HT1080 (cell line): ENCODE data around the gene GTPBP1. TPM values are rescaled to one million over a fixed set of nuclear protein-coding genes. Genes with fewer than 3 reads are reported as not detected.

Experiments used
- DNase-seq: peaks from one replicate; pipeline ENCODE4 v3.0.0-alpha.2; 2015; ENCODE audit warnings: low read depth
- total RNA-seq: library from RNA; depleted of rRNA; stranded (reverse); fragments of >200 nt; shearing (Covaris generic); gene quantifications from 2 replicates; pipeline ENCODE4 v1.2.3, GENCODE V29; 2014

Gene GTPBP1
- total RNA-seq, 1 experiment from 2014 or later = 28.8 TPM

DNA sequence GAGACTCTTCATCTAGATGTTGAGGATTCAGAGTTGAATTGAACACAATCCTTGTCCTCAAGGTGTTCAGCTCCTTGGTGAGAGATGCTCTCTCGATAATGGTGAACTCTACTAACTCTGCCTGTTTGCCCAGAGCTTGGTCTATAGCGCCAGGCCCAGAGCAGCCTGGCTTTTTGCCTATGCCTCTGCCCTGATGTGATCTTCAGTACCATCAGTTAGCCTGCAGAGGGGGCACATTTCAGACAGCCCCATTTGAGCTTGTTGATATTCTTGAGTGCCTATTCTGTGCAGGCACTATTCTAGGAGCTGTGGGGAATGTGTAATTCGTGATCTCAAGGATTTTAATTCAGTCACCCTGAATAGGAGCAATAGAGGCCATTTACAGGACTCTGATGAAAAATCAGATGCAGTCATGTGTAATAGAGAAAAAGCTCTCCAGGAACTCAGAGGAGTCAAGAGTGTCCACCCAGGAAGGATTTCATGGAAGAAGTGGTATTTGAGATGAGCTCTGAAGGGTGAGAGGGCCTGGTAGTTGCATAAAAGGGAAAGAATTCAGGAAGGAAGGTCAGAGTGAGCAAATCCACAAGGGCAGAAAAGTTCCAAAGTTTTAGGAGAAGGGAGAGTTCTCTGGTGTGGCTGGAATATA is 19.3 kb downstream of the GTPBP1 start:
- peak; percentile 41 for DNase-seq

DNA sequence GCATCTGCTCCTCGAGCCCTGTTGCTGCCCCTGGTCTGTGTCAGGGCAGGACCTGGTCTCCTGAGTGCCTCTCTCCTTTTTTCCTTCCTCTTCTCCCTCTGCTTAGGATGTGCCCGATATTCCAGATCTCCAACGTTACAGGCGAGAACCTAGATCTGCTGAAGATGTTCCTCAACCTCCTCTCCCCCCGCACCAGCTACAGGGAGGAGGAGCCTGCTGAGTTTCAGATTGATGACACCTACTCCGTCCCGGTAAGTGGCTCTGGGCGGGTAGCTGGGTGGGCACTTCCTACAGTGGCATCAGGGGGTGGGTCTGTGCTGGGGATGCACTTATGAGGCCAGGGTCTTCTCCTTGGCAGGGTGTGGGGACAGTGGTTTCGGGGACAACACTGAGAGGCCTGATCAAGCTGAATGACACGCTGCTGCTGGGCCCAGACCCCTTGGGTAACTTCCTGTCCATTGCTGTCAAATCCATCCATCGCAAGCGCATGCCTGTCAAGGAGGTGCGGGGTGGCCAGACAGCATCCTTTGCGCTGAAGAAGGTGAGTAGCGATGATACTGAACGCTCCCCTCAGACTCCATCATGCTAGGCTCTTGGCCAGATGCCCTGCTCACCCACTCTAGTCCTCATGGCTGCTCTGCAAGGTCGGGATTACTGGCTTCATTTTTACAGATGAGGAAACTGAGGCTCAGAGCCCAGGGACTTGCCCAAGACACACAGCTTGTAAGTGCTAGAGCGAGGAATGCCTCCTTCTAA is 20.3 kb downstream of the GTPBP1 start:
- DNase-seq = no peak

DNA sequence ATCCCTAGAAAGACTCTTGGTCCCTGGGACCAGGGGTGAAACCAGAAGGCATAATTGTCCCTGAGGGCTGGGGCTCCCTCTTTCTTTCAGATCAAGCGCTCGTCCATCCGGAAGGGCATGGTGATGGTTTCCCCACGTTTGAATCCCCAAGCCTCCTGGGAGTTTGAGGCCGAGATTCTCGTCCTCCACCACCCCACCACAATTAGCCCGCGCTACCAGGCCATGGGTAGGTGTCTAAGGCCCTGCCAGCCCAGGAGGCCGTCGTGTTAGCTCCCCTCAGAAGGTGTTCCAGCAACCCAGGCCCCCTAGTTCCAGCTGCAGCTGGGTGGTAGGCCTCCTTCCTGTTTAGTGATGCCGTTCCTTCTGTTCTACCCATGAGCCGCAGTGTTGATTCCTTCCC is 21.4 kb downstream of the GTPBP1 start:
- DNase-seq = no peak

DNA sequence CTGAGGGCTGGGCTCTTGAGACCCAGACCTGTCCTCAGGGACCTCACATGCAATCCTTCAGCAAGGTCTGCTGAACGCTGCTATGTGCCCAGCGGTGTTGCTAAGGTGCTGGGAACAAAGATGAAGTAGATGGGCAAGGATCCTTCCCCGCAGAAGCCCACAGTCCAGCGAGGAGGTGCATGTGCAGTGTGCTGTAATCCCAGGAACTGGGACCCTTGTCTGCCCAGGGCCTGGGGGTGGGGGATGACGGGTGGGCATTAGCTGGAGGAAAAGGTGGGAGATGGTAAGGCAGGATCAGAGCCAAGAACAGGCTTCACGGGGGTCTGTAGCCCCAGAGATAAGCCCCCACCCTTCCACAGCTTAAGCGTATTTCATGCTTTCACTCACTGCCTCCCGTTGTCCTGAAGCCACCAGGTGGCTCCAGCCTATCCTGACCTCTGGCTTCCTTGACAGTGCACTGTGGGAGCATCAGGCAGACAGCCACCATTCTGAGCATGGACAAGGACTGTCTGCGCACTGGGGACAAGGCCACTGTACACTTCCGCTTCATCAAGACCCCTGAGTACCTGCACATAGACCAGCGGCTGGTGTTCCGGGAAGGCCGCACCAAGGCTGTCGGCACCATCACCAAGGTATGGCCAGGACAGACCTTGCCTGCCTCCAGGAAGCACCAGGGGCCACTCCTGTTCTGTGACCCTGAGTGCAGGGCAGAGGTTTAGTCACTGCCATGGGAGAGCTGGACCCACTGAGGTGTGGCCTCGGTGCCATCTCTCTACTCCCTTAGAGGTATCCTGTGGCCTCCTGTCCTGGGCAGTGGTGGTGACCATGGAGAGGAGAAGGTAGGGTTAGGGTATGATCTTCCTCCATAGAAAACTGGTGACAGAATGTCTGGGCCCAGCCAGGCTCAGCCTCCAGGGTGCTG is 22.0 kb downstream of the GTPBP1 start:
- DNase-seq = no peak

DNA sequence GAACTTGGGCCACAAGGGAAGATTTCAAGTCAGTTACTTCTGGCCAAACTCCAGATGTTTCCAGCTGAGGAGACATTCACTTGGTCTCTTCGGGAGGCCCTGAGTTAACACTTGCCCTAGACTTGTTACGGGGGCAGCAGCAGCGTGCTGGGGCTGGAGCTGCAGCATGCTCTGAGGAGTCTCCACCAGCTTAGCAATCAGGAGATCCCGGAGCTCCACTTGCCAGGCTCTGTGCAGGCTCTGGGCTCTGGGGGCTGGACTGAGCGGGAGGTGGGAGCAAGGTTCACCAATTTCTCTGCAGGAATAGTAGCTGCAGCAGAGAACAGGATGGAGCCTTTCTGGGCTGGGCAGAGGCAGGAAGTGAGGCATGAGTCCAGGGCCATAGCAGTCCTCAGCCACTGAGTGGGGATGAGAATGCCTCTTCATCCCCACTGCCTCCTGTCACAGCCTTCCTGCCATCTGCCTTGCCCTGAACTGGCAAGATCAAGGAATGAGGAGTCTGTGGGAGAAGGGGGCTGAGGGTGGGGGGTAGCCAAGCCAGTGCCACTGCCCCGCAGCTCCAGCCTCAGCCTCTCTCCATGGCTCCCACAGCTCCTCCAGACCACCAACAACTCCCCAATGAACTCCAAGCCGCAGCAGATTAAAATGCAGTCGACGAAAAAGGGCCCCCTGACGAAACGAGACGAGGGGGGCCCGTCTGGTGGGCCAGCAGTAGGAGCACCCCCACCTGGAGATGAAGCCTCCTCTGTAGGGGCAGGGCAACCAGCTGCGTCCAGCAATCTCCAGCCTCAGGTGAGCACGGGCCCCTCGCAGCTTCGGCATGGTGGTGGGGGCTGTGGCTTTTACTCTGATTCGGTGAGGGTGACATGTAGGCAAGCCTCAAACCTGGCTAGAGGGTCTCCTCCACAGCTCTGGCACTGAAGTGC is 23.4 kb downstream of the GTPBP1 start:
- DNase-seq = peak; percentile 28

DNA sequence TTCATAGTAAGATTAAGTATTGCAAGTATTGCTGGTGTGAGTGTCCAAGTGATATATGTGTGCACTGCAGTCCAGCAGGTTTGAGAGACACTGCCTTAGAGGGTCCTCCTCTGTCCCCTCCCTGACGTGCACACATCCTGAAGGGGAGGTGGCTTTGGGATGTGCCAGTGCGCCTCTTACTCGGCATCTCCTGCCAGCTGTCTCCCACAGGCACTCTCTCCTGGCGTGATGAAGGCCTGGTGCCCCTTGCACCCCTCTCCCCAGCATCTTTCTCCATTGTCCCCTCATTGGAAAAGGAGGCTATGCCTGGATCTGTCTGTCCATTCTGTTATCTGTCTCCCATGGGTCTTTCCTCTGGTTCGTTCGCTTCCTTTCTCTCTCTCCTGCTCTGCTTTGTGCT is 24.2 kb downstream of the GTPBP1 start:
- DNase-seq = no peak

DNA sequence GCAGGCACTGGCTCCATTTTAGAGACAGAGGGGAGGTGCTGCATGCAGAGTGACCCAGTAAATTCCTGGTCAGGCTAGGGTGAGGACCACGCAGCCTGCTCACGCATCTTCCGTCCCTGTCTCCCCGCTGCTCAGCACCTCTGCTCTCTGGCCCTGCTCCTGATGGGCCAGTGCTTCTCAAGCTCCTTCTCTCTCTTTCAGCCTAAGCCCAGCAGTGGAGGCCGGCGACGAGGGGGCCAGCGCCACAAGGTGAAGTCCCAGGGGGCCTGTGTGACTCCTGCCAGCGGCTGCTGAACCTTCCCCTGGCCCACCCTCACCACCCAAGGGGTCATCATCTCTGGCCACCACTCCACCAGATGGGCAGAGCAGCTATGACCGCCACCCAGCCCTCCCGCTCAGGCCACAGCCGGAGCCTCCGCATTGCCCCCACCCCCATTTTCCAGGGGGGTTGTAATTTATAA is 24.7 kb downstream of the GTPBP1 start:
- DNase-seq = no peak

DNA sequence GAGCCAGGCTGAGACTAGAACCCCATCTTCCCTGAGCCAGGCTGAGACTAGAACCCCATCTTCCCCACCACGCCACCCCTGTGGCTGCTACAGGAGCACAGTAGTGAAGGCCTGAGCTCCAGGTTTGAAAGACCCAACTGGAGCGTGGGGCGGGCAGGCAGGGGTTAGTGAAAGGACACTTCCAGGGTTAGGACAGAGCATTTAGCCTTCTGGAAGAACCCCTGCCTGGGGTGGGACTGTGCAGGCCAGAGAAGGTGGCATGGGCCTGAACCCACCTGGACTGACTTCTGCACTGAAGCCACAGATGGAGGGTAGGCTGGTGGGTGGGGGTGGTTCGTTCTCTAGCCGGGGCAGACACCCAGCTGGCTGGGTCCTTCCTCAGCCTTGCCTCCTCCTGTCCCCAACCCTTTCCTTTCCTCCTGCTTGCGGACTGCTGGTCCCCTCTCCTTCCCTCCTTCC is 26.0 kb downstream of the GTPBP1 start:
- DNase-seq = no peak

DNA sequence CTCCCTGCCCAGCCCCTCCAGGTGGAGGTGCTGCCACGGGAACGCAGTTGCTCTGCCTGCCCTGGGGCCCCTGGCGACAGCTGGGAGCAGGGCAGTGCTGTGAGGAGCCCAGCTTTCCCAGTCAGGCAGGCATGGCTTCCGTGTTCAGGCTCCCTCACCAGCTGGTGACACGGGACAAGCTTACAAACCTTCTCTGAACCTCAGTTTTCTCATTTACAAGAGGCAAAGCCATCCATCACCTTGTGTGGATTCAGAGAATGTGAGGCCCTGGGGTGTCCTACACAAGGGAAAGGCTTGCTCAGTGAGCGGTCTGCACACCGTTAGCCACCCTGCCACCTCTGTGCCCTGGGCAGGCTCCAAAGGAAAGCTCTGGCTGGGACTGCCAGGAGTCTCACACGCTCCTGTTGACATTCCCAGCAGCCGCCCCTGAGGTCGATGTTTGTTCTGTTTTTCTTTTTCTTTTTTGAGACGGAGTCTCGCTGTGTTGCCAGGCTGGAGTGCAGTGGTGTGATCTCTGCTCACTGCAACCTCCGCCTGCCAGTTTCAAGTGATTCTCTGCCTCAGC is 26.6 kb downstream of the GTPBP1 start:
- DNase-seq = no peak

DNA sequence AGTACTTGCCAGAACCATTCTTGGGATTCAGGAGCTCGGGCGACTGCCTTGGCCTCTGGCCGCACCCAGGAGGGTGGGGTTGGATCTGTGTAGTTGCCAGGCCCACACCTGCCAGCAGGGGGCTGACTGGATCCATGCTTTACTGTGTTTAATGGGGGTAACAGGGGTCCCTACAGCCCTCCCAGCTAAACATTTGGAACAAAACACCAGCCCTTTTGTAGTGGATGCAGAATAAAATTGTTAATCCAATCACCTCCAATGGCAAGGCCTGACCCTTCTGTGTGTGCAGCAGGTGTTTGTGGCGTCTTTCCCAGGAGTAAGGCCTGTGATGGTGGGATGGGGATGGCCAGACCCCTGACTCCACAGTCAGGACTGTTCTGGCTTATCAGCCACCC is 27.6 kb downstream of the GTPBP1 start:
- no peak for DNase-seq

DNA sequence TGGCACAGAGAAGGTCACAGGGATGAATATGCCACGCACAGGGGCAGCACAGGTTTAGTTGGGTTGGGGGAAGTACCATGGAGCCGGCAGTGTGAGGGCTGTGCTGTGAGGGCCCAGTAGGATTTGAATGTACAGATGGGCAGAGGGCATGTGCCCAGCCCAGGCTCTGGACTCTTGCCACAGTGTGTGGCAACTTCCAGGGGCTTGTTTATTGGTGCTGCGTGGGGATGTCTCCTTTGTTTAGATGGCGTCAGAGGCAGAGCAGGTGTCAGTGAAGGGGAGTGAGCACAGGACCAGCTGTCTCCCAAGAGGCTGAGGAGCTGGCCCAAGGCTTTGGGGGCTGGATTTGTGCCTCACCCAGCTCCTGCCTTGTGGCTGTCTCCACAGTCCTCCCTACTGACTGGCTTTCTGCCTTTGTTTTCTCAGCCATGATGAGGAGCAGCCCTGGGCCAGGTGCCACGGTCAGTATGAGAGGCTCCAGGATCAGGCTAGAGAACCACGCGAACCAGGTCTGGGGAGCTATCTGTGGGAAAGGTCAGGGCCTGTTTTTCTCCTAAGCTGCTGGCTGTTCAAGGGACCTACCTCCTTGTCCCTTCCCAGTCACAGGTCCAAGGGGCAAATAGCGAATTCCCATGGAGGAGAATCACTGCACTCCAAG is 28.1 kb downstream of the GTPBP1 start:
- no peak for DNase-seq

DNA sequence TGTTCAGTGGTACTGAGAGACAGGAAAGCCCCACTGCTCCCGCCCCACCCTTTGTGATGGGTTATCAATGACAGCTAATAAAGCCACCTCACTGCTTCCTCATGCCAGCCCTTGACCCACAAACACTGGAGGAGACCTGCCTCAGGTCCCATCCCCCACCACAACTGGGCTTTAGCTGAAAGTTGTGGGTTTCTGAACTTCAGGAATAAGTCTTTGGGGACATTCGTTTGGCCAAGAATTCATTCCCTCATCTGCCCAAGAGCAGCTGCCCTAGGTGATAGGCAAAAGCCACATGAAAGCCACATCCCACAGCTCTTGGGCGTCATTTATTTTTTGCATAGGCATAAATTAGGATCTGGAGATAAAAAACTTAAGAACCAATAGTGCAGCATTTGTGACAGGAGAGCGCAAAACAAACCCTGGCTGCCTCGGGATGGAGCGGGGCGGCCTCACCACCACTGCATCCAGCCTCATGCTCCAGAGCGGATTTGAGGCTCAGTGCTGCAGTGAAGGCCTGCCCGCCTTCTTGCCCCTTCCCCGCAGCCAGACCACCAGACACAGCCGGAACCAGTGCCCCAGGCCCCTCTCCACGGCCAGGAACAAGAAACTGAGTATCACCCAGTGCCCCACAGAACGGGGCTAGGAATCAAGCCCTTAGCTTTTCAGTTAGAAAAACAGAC is 28.8 kb downstream of the GTPBP1 start:
- DNase-seq = no peak

DNA sequence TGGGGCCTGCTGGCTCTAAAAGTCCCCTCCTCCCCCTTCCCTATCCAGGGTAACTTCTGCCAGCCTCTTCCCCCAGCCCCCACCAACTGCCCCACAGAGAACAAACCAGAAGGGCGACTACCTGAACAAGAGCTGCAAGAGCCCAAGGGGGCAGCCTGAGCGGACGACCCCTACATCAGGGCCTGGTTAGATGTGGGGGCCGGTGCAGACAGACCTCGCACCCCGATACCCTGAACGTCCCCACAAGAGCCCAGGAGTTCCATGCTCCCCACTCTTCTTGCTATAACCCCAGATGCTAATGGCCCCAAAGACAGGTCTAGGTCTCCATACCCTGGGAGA is 29.4 kb downstream of the GTPBP1 start:
- no peak for DNase-seq

DNA sequence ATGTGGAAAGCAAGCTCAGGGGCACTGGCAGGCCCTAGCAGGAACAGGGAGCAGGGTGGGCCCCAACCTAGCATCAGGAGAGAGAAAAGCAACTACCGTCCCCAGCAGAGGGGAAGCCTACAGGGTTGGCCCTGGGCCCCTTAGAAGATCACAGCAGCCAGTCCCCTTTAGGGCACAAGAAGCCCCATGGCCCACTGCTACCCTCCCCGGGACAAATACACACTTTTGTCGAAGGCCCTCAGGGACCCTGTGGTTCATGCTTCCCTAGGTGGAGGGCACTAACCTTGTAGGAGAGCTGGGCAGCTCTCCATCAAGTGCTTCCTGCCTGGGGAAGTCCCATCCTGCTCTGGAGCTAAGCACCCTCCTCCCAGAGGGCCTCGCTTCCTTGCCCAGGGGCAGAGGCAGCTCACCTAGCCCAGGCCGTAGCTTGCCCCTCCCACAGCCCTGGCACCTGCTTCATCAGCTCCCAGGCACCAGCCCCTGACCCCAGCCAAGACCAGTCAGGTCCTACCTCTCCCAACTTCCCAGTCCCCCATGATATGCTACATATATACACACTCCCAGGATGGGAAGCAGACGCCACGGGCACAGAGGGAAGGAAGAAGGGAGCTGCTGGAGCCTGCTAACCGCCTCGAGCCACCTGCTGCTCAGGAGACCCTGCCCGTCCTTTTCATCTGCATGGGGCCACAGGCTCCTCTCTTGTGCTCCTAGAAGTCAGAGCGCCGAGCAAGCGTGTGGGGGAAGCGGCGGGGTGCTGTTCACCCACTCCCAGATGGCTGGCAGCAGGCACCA is 29.9 kb downstream of the GTPBP1 start:
- DNase-seq = no peak

DNA sequence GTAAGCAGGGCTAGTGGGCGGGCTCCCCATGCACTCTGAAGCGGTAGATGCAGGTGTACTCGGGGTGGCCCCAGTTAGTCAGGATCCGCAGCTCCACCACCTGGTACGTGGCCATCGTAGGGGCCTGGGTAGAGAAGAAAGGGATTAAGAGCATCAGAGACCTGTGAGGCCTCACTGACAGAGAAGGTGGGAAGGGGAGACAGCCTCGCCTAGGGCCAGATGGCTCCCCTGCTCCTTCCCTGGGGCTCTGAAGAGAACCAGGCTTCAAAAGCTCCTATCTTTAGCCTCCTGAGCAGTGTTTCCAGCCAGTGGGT is 30.5 kb downstream of the GTPBP1 start:
- DNase-seq = no peak

DNA sequence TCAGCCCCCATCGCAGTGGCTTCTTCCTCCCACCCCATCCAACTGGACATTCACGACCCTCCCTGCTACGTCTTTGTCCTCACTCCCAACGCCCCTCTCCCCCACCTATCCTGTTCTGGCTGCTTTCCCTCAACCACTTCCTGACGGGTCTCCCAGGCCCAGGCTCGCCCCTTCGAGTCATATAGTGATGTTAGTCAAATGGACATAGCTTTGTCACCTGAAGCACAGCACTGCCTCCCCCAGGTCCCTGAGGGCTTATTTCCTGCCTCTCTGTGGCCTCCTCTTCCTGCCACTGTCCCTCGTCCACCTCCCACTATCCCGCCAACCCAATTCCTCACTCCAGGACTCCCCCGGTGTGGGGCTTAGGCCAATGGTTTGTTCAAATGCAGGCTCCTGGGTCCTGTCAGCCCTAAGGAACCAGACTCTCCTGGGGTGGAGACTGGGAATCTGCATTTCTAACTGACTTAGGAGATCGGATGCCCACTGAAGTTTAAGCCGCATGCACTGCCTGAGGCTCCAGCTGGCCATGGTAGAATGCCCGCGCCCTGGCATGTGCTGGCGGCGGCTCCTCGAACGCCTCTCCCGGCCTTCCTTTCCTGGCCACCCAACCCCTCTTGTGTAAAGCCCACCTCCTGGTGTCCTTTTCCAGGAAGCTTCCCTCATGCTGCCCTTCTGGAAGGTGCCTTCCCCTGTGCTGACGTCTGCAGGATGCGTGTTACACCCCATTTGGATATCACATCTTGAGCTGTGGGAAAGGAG is 31.7 kb downstream of the GTPBP1 start:
- peak; percentile 72 for DNase-seq

DNA sequence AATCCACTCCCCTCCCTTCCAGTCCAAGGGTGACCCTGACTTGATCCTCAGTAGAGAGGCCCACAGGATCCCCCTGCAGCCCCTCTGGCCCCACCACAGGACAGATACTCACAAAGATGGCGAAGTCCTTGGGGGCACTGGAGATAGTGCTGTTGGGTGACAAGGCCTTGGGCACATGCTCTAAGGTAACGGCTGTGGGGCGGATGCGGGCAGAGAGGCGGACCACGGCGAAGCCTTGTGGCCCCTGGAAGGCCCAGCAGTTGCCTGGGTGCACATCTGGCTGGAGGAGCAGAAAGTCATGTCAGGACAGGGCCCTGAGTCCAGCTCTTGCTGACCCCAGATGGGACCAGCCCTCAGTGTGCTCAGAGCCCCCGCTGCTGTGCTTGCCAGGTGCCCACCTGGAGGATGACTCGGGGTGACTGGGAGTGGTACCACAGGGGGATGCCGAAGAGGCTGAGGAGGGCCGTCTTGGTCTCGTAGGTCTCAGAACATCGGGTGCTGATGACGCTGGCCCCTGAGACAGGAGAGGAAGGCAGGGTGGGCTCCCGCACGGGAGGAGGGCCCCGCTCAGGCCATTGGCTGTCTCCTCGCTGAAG is 32.8 kb downstream of the GTPBP1 start:
- no peak for DNase-seq
